Esophagus squamous epithelium (tissue), 4 donors: Measurements from ENCODE around the gene DOK5.

Experiments
- POLR2A ChIP-seq, 4 donors: fragments of 450-650 bp; IDR thresholded peaks; one replicate each; pipeline ENCODE4 v1.6.1; 2017; ENCODE audit warnings: antibody characterized with exemption in 4 of 4, mild to moderate bottlenecking in 4 of 4, moderate library complexity in 3 of 4
- TF ChIP-seq, protein P1 (sequence below), 6 experiments: fragments of 450-650 bp in 4 of 6; fragments of 200-600 bp in 2 of 6; sonication (generic) in 2 of 6; IDR thresholded peaks; one replicate each; pipeline ENCODE4 v1.5.1; 2016 to 2019; ENCODE audit warnings: antibody characterized with exemption in 6 of 6, mild to moderate bottlenecking in 4 of 6, moderate library complexity in 4 of 6

DNA sequence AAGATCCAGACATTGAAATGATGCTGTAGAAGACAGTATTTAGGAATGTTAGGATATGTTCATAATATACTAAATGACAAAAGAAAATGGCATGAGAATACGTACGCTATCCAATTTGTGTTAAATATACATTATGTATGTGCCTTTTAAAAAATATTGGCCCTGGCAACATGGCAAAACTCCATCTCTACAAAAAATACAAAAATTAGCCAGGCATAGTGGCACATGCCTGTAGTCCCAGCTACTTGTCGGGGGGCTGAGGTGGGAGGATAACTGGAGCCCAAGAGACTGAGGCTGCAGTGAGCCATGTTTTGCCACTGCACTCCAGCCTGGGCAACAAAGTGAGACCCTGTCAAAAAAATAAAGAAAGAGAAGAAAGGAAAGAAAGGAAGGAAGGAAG is 155.7 kb downstream of the DOK5 start:
- TF ChIP-seq, protein P1, sequence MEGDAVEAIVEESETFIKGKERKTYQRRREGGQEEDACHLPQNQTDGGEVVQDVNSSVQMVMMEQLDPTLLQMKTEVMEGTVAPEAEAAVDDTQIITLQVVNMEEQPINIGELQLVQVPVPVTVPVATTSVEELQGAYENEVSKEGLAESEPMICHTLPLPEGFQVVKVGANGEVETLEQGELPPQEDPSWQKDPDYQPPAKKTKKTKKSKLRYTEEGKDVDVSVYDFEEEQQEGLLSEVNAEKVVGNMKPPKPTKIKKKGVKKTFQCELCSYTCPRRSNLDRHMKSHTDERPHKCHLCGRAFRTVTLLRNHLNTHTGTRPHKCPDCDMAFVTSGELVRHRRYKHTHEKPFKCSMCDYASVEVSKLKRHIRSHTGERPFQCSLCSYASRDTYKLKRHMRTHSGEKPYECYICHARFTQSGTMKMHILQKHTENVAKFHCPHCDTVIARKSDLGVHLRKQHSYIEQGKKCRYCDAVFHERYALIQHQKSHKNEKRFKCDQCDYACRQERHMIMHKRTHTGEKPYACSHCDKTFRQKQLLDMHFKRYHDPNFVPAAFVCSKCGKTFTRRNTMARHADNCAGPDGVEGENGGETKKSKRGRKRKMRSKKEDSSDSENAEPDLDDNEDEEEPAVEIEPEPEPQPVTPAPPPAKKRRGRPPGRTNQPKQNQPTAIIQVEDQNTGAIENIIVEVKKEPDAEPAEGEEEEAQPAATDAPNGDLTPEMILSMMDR (IDR thresholded peaks at IDR 0.05) = no peak
- TF ChIP-seq POLR2A (IDR thresholded peaks at IDR 0.05) = no peak
